T-cell (primary cell): ENCODE data around the gene LRP1-AS. TPM values are rescaled to one million over a fixed set of nuclear protein-coding genes. Genes with fewer than 3 reads are reported as not detected.

Experiments
- ATAC-seq, 4 experiments: fragments of 200-7000 bp in 3 of 4; fragments of 150-1000 bp in 1 of 4; cut with Tn5 transposase; replicated peaks in 1 of 4; 1 replicate in 3 of 4; 2 replicates in 1 of 4; pipeline ENCODE4 v1.10.0; 2021; ENCODE audit warnings: moderate library complexity in 3 of 4, mild to moderate bottlenecking in 2 of 4, moderate number of reproducible peaks in 1 of 4
- CTCF ChIA-PET, 2 donors: fragments of 300-600 bp; sonication (Branson Sonifier 250); formaldehyde crosslinking; loops; one replicate each; lab custom pipeline; 2022; ENCODE audit warnings: antibody characterized with exemption in 2 of 2; lab: Charles Lee
- POLR2A ChIA-PET, 2 donors: fragments of 300-600 bp; sonication (Branson Sonifier 250); formaldehyde crosslinking; loops; one replicate each; lab custom pipeline; 2022; ENCODE audit warnings: antibody characterized with exemption in 2 of 2; lab: Charles Lee
- DNase-seq, 35 experiments: peaks; one replicate each; pipeline versions ENCODE4 v3.0.0 to v3.0.0-alpha.2; 2013 to 2023
- H3K27ac ChIP-seq: one replicate; pipeline ENCODE4 v1.5.1; 2013; ENCODE audit warnings: low read length
- H3K27me3 ChIP-seq, 2 experiments: replicated peaks in 1 of 2; 1 replicate in 1 of 2; 2 replicates in 1 of 2; pipeline versions ENCODE4 v1.6.1 to v1.7.0; 2013; ENCODE audit warnings: low read length in 1 of 2, mixed read lengths in 1 of 2; ENCODE audit not compliant: control insufficient read depth in 2 of 2, insufficient read depth in 2 of 2; ENCODE audit errors: extremely low read depth in 1 of 2
- H3K36me3 ChIP-seq, 2 donors: 1 replicate in 1 of 2; 2 replicates in 1 of 2; pipeline versions ENCODE4 v1.6.1 to v1.7.0; 2013; ENCODE audit warnings: low read length in 1 of 2; ENCODE audit not compliant: control insufficient read depth in 2 of 2, insufficient read depth in 1 of 2; ENCODE audit errors: extremely low read depth in 1 of 2
- H3K4me1 ChIP-seq, 2 experiments: 1 replicate in 1 of 2; 2 replicates in 1 of 2; pipeline versions ENCODE4 v1.6.1 to v1.7.0; 2013; ENCODE audit warnings: low read length in 2 of 2, mixed read lengths in 1 of 2; ENCODE audit not compliant: insufficient read depth in 2 of 2, control insufficient read depth in 1 of 2; ENCODE audit errors: extremely low read depth in 1 of 2
- H3K4me3 ChIP-seq, 2 donors: 1 replicate in 1 of 2; 2 replicates in 1 of 2; pipeline versions ENCODE4 v1.5.1 to v1.7.0; 2013; ENCODE audit warnings: mild to moderate bottlenecking in 2 of 2, low read length in 1 of 2, moderate library complexity in 1 of 2; ENCODE audit not compliant: control insufficient read depth in 1 of 2; ENCODE audit errors: extremely low read depth in 1 of 2
- H3K9me3 ChIP-seq: 2 replicates; pipeline ENCODE4 v1.7.0; 2013
- H3K27ac Mint-ChIP-seq, 2 donors: one replicate each; pipeline ENCODE4 v1.8.0; 2020 to 2021; ENCODE audit warnings: mild to moderate bottlenecking in 2 of 2, mixed read lengths in 2 of 2
- H3K27me3 Mint-ChIP-seq, 2 donors: one replicate each; pipeline ENCODE4 v1.8.0; 2021 to 2022; ENCODE audit warnings: mixed read lengths in 2 of 2
- H3K36me3 Mint-ChIP-seq: one replicate; pipeline ENCODE4 v1.8.0; 2021; ENCODE audit warnings: mixed read lengths
- H3K4me1 Mint-ChIP-seq, 3 donors: one replicate each; pipeline ENCODE4 v1.8.0; 2020 to 2022; ENCODE audit warnings: mixed read lengths in 3 of 3, mild to moderate bottlenecking in 1 of 3
- H3K4me3 Mint-ChIP-seq, 3 donors: one replicate each; pipeline ENCODE4 v1.8.0; 2020 to 2022; ENCODE audit warnings: mild to moderate bottlenecking in 3 of 3, mixed read lengths in 3 of 3, moderate library complexity in 3 of 3
- H3K9me3 Mint-ChIP-seq, 3 donors: one replicate each; pipeline ENCODE4 v1.8.0; 2020 to 2022; ENCODE audit warnings: mixed read lengths in 3 of 3
- WGBS: methylation state at CpG from one replicate; pipeline ENCODE4 v1.1.5; 2013; ENCODE audit warnings: missing lambda C conversion rate; ENCODE audit not compliant: insufficient coverage; 5-methylcytosine and 5-hydroxymethylcytosine counted together
- total RNA-seq, 35 experiments: library from RNA in 6 of 35; stranded (reverse) in 6 of 35; fragments of 120-200 nt in 1 of 35; gene quantifications; one replicate each; pipeline versions ENCODE4 v1.2.1 to v1.2.4 and lab custom pipeline; 2013 to 2026

LRP1-AS gene
- total RNA-seq, 5 donors from 2014 or later (not counting 1 experiment from before 2014, with no cell fraction given), result not detected

DNA sequence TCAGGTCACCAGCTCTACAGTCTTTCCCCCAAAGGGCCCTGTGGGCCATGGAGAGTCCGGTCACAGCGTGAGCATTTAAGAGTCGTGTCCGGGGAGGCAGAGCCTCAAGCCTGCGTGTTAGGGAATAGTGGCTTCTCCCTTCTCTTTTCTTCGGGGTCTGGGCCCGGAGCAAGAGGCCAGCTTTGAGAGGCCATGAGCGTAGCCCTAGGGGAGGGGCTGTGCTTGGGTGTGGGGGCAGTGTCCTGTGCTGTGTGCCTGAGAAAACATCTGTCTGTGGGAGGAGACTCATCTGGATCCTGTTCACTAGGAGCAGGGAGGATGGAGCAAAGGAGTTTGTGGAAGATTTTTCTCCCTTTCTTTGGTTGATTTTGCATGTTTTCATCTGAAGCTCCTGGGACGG lies 5.3 kb downstream of the LRP1-AS start:
- Mint-ChIP-seq H3K27ac (no peak overlapping the region), H3K4me1 (peaks cover 7 to 8% (median 8%) of the 10 kb centered on the region in 3 donors), H3K9me3 (no peaks in the 10 kb centered on the region), H3K36me3 (peaks cover 8% of the 10 kb centered on the region), H3K27me3 (no peaks in the 10 kb centered on the region), H3K4me3 (no peak overlapping the region)
- Histone ChIP-seq H3K9me3 (no peaks in the 10 kb centered on the region), H3K4me1 (peaks cover 0 to 11% of the 10 kb centered on the region in 2 experiments), H3K27ac (no peak overlapping the region), H3K36me3 (no peaks in the 10 kb centered on the region), H3K27me3 (peaks cover 0 to 5% of the 10 kb centered on the region in 2 experiments), H3K4me3 (no peak overlapping the region)
- ChIA-PET CTCF (no interaction called here), POLR2A (no interaction called here)
- ATAC-seq (no peak), DNase-seq (no peak)
- WGBS, result 83% methylated on average over 4 of the region's 9 CpGs

DNA sequence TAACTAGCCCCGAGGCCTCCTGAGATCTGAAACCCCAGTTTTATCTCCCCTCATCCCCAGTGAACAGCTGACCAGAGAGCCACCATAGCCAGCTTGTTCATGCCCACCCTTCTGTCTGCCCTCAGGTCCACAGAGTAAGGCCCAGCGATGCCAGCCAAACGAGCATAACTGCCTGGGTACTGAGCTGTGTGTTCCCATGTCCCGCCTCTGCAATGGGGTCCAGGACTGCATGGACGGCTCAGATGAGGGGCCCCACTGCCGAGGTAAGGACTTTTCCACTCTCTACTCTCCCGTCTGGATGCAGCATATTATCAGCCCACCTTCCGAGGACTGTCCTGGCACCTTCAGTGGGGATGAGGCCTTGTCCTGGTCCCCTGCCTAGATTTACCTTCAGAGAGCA lies 6.2 kb downstream of the LRP1-AS start:
- Histone ChIP-seq H3K4me1 (peaks cover 0 to 11% of the 10 kb centered on the region in 2 experiments), H3K36me3 (no peaks in the 10 kb centered on the region), H3K4me3 (no peak overlapping the region), H3K27me3 (peaks cover 0 to 5% of the 10 kb centered on the region in 2 experiments), H3K9me3 (no peaks in the 10 kb centered on the region), H3K27ac (no peak overlapping the region)
- no peaks in the 10 kb centered on the region for H3K9me3 Mint-ChIP-seq
- 89% methylated on average over 7 of the region's 8 CpGs for WGBS
- H3K4me1 Mint-ChIP-seq, result peaks cover 7 to 8% (median 8%) of the 10 kb centered on the region in 3 donors
- no peak for ATAC-seq
- H3K27ac Mint-ChIP-seq, result no peak overlapping the region
- H3K27me3 Mint-ChIP-seq, result no peaks in the 10 kb centered on the region
- DNase-seq, result no peak
- POLR2A ChIA-PET, result no interaction called here
- H3K36me3 Mint-ChIP-seq, result peaks cover 8% of the 10 kb centered on the region
- CTCF ChIA-PET, result no interaction called here
- no peak overlapping the region for H3K4me3 Mint-ChIP-seq

DNA sequence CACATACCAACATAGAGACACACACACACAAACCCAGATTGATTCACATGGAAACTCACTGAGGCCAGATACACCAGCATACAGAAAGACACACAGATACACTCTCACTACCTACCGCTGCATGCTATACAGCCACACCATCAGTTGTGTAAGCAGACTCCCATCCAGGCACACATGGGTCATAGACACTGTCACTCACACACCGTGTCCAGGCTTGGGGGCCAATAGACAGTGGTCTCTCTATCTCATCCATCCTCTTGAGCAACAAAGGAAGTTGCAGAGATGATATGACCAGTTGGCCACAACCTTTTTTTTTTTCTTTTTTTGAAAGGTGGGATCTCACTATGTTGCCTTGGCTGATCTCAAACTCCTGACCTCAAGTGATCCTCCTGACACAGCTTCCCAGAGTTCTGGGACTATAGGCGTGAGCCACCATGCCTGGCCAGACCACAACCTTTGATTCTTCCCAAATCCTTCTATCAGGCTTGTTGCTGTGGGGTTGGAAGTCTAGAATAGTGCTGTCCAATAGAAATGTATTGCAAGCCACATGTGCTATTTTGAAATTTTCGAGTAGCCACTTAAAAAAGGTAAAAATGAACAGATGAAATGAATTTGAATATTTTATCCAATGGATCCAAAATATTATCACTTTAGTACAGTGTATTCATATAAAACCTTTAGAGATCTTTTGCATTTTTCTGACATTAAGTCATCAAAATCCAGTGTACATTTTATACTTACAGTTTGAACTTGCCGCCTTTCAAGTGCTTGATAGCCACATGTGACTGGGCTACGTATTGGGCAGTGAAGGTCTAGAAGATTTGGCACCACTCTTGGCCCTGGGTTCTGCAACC lies 7.4 kb downstream of the LRP1-AS start:
- 98% methylated on average over 4 of the region's 6 CpGs for WGBS
- ChIA-PET POLR2A (no interaction called here), CTCF (interaction anchor here (0.6 kb wide), 2 partner anchors 10 to 14 kb away, joined by 3 to 4 read pairs; no protein-coding TSS in a partner anchor)
- Histone ChIP-seq H3K9me3 (no peaks in the 10 kb centered on the region), H3K36me3 (no peaks in the 10 kb centered on the region), H3K27me3 (peaks cover 0 to 5% of the 10 kb centered on the region in 2 experiments), H3K4me3 (no peak overlapping the region), H3K4me1 (peaks cover 0 to 11% of the 10 kb centered on the region in 2 experiments), H3K27ac (no peak overlapping the region)
- Mint-ChIP-seq H3K4me1 (peaks cover 7 to 8% (median 8%) of the 10 kb centered on the region in 3 donors), H3K4me3 (no peak overlapping the region), H3K27ac (no peak overlapping the region), H3K27me3 (no peaks in the 10 kb centered on the region), H3K9me3 (no peaks in the 10 kb centered on the region), H3K36me3 (peaks cover under 1% of the 10 kb centered on the region)
- ATAC-seq (no peak), DNase-seq (peak in 1 of 35 experiments; percentile 4)

DNA sequence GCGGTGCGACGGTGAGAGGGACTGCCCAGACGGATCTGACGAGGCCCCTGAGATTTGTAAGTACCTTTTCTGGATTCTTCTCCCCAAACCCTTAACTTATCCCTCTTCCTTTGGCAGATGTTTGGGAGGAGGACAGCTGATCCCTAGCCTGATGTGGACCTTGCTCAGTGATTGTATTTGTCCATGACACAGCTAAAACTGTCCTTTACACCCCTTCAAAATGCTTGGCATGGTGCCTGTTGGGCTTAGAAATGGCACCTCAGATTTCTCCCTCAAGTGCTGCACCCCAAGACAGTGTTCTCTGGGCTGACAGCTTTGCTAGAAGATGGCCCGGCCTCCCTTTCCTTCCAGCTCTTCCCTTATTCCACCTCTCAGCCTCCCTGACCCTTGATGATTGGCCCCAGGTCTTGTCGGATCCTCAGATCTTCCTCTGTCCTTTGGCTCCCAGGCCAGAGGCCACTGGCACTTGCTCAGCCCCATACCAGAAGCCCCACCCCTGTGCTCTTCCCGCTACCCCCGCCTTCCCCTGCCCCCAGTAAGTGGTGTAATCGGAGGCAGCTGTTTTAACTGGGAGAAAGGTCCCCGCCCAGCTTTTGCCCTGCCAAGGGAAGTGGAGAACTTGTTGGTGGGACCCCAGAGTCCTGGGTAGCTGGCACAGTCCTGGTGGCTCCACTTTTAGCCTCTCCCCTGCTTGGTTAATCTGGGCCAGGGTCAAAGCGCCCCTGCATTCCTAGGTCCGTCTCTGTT lies 8.7 kb downstream of the LRP1-AS start:
- POLR2A ChIA-PET, result interaction anchor here in 1 of 2 donors (0.6 kb wide), 1 partner anchor 12 kb away, joined by 6 read pairs; no protein-coding TSS in a partner anchor
- Mint-ChIP-seq H3K27me3 (no peaks in the 10 kb centered on the region), H3K4me1 (peaks cover 6 to 8% (median 7%) of the 10 kb centered on the region in 3 donors), H3K27ac (no peak overlapping the region), H3K9me3 (no peaks in the 10 kb centered on the region), H3K36me3 (no peaks in the 10 kb centered on the region), H3K4me3 (no peak overlapping the region)
- CTCF ChIA-PET, result interaction anchor here in 1 of 2 donors (0.6 kb wide), 1 partner anchor 382 kb away, joined by 10 read pairs; no protein-coding TSS in a partner anchor
- Histone ChIP-seq H3K27me3 (peaks cover 0 to 5% of the 10 kb centered on the region in 2 experiments), H3K4me1 (peaks cover 0 to 10% of the 10 kb centered on the region in 2 experiments), H3K27ac (no peak overlapping the region), H3K4me3 (no peak overlapping the region), H3K36me3 (no peaks in the 10 kb centered on the region), H3K9me3 (no peaks in the 10 kb centered on the region)
- DNase-seq (no peak), ATAC-seq (no peak)
- WGBS, result 80% methylated on average over 3 of the region's 13 CpGs

DNA sequence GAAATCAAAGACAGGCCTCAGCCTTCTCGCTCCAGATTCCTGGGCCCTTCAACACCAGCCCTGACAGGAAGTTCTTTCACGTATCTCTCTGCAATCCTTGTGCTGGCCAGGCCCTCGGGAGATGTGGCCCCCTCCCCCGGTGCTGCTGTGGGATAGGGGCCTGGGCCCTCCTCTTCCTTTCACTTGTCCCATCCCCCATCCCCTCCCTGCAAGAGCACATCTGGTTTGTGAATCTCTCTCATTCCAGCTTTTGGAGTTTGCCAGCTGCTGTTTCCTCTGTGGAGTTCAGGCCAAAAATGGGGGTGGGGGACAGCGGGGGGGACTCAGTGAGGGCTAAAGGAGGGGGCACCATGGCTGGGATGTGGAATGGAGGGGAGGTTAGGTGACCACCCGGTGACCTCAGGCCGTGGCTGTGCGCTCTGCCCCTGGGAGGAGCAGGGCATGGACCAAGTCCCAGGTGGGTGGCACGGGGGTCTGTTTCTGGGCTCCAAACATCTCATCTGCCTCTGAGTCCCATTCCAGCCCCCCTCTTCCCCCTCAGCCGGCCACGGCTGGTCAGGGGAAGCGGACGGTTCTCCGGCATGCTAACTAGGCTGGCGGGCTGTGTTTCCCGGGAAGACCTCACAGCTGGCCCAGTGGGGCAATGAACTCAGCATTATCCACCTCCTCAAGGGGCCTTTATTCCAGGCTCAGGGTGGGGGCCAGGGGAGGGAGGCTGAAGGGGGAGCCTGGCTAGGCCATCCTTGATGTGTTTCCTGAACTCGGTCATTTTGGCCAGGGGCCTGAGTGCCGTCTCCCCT lies 11.7 kb downstream of the LRP1-AS start:
- DNase-seq (no peak), ATAC-seq (no peak)
- CTCF ChIA-PET, result interaction anchor here in 1 of 2 donors (0.6 kb wide), 2 partner anchors 78 to 325 kb away, joined by 4 to 6 read pairs; no protein-coding TSS in a partner anchor
- Mint-ChIP-seq H3K9me3 (no peaks in the 10 kb centered on the region), H3K36me3 (no peaks in the 10 kb centered on the region), H3K27ac (no peak overlapping the region), H3K4me3 (no peak overlapping the region), H3K4me1 (no peaks in the 10 kb centered on the region), H3K27me3 (no peaks in the 10 kb centered on the region)
- H3K27me3 ChIP-seq, result peaks cover 0 to 2% of the 10 kb centered on the region in 2 experiments
- no peaks in the 10 kb centered on the region for H3K36me3 ChIP-seq
- H3K4me3 ChIP-seq, result no peak overlapping the region
- H3K4me1 ChIP-seq, result no peaks in the 10 kb centered on the region
- no peaks in the 10 kb centered on the region for H3K9me3 ChIP-seq
- POLR2A ChIA-PET, result interaction anchor here in 1 of 2 donors (0.6 kb wide), 1 partner anchor 973 kb away, joined by 3 read pairs; no protein-coding TSS in a partner anchor
- H3K27ac ChIP-seq, result no peak overlapping the region
- 71% methylated on average over 4 of the region's 18 CpGs for WGBS
